ENCODE measurements around the gene CELF2.

CELF2 gene

DNA sequence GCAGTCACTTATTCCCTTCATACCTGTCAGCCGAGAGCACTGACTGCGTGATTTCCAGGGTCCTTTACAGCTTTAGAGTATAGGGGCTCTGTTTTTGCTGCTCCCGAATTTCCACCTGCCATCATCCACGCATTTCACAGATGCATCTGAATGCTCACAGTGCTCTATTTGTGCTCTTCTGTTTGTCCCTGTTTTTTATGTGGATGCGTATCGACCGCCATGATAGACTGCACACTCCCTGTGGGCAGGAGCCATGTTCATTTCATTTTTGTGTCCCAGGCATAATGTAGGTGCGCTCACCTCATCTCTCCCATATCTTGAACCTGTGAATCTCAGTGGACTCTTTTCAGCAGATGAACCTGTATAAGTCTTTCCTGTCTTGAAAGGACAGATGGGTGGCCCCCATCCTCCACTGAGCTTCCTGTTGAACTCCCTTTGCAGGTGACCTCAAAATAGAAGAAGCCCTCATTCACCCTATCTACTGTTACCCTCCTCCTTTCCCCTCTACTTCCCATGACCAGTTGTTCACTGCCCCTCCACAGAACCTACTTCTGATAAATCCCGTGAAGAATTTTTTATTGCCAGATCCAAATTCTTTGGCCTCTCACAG is 228.4 kb downstream of the CELF2 start:
- DNase-seq (ENCODE audit: low read depth in 3 of 3), result no peak

DNA sequence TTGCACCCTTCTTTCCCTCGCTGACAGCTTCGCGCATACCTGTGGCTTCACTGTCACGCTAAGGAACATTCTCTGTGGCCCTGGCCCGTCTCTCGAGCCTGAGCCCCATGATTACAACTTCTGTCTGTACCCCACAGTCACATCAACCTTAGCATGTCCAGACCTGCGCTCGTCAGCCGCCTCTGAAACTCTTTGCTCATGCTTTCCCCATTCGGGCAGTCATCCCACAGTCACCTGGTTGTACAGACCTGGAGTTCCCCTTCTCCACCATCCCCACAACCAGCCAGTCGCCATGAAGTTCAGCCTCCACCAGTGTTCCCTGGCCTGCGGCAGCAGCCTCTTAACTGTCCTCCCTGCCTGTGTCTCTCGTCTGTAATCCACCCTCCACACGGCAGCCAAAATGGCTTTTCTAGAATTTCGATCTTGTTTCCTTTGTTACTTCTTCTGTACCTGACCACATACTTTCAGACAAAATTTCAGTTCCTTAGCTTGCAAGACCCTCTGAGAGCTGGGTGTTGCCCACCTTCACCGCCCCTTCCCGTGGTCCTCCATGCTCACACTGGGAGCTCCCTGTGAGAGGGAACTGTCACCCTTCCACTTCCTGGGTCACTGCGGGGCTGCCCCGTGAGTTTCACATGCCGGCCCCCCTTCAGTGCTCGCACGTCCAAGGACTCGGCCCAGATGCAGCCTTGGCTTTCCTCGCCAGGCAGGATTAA is 229.2 kb downstream of the CELF2 start:
- DNase-seq (ENCODE audit: low read depth in 3 of 3), result no peak

DNA sequence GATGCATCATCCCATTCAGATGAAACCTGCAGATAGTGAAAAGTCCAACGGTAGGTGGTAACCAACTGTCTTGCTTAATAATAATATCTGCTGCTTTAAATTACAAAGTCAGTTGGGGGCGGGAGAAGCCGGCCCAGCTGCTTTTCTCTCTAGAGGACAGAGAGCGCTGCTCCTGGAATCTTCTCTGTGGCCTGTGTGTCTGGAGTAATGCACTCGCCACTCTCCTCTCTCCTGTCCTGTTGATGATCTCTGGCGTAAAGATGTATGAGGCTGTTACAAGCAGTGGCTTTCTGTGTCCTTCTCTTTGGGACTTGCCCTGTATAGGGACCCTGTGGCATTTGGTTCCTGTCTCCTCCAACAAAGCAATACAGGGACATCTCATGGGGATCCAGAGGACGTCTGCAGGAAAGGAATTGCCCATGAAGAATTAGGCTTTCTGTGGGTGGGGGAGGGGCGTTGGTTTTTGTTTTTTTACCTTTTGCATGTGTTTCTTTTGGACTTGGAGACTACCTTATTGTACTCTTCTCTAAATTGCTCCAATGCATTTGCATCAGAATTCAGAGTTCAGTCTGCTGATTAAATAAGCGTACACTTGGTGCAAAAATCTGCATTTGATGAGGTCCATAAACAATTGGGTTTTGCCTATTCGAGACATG is 231.6 kb downstream of the CELF2 start:
- no peak for DNase-seq (ENCODE audit: low read depth in 3 of 3)

DNA sequence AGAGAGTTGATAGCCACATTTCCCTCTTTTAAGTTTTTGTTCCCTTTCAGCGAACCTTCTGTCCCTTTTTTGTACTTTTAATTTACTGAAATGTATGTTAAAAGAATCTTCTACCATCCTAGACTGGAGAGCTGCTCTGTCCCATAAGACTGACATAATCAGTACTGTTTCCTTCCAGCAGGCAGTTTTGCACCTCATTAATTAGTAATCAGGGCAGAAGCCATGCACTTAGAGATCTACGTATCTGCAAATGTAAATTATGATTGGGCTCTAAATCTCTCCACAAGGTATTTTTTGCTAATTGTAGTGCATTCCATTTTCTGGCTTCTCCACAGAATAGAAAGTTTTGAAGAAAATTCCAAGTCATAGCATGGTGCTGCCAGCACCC is 232.1 kb downstream of the CELF2 start:
- DNase-seq (ENCODE audit: low read depth in 3 of 3), result no peak

DNA sequence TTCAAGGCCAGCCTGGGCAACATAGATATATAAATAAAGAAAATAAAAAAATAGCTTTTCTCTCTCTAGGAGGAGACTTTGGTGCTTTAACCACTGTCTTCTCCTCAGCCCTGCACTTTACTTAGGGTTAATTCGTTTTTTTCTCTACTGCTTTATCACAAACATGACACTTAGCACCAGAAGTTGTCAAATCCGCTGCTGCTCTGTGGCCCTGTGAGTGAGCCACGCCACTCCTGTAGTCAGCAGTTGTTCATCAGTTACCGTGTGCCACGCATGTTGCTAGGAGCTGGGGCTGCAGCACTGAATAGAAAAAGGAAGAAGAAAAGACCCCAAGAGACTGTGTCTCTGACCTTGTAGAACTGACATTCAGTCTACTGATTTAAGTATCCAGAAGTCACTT is 232.6 kb downstream of the CELF2 start:
- no peak for DNase-seq (ENCODE audit: low read depth in 3 of 3)

DNA sequence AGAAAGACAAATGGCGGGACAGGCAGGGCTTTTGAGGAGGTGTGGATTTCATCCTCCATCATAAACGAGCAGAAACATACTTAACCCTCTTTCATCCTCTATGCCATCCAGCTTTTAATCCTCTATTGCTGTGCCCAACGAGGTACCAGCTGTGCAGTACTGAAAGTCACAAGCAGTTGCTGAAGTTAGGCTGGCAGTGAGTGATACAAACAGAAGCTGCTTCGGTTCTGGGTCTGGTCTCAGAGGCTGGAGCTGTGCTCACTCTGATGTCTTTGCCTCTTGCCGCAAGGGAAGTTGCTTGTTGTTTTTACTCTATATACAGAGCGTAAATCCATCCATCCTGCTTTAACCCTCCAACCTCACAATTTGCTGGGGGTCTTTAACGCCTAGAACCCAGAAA is 235.2 kb downstream of the CELF2 start:
- no peak for DNase-seq (ENCODE audit: low read depth in 3 of 3)

DNA sequence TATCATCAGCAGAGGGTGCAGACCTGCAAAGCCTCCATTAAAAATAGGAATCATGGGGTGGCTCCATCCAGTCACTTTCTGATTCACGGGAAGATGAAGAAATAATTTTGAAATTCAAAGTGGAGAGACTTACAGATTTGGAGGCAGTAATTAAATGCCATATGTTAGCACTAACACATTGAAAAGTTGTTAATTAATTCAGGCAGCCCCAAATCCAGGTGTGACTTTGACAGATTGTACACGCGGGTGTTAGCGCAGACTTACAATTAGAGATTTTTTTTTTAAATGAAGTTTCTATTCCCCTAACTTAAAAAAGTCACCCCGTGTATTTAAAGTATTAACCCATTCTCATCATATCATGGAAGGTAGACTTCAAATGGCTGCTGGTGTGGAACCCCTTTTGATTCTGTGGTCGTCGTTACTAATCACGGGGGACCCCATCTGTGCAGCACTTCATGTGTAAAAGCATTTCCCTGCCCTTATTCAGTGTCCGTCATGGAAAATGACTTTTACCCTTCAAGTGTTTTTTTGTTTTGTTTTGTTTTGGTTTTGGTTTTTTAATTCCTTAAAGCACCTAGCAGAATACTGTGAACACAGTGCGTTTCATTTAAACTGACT is 235.8 kb downstream of the CELF2 start:
- no peak for DNase-seq (ENCODE audit: low read depth in 3 of 3)

DNA sequence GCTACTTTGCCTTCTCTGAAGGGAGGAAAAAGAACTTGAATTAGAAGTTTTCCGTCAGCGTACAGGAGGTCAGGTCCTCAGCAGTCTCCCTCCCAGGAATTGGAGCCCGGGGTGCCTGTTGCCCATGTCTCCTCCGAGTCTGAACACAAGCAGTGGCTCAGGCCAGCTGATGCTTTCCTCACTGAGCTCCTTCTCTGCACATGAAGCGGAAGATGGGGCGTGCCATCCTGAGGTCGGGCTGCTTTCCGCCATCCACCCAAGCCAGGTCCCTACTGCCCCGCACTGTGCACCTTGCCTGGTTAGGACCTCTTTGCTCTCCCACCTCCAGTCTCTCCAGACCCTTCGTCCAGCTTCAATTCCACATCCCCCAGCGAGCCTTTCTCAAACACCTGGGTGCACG is 237.5 kb downstream of the CELF2 start:
- no peak for DNase-seq (ENCODE audit: low read depth in 3 of 3)

DNA sequence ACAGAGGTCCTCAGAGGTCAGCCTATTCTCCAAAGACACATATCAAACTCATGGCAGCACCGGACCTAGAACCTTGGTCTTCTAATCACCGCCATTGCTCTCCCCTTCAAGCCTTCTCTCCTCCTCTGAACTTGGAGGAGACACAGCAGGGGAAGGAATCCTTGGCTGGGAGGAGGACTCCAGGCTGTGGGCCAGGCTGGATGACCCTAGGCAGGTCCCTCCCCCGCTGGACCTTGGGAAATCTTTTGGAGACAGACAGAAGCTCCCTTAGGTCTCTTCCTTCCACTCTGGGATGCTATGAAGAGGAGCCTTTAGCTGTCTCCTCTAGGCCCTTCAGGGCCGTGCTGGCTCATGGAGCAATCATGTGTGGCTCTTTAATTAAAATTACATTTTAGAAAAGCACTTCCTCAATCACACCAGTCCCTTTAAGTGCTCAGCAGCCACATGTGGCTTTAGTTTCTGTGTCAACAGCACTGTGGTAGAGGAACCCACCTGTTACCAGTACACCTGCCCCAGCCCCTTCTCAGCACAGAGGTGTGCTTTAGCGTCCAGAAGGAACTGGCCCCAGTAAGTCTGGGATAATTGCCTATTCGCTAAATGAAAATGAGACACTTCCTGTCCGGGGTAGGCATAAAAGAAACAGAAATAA is 238.2 kb downstream of the CELF2 start:
- DNase-seq (ENCODE audit: low read depth in 3 of 3), result no peak

DNA sequence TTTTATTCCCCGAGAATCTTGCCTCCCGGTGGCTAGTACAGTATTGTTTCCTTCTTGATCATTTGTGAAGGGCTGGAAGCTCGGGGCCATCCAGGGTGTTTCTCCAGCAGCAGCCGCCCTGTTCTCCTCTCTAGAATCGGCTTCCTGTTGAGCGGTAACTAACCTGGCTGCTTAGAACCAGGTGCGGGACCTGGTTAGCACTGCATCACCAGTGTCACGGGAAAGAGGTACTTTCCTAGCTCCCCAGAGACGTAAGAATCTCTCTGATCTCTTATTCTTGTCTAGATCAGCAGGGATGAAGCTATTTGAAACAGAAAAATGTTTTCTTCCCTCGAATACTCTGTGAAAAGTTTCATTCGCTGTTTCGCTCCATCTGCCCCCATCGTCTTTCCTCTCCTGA is 239.2 kb downstream of the CELF2 start:
- DNase-seq (ENCODE audit: low read depth in 3 of 3), result no peak

DNA sequence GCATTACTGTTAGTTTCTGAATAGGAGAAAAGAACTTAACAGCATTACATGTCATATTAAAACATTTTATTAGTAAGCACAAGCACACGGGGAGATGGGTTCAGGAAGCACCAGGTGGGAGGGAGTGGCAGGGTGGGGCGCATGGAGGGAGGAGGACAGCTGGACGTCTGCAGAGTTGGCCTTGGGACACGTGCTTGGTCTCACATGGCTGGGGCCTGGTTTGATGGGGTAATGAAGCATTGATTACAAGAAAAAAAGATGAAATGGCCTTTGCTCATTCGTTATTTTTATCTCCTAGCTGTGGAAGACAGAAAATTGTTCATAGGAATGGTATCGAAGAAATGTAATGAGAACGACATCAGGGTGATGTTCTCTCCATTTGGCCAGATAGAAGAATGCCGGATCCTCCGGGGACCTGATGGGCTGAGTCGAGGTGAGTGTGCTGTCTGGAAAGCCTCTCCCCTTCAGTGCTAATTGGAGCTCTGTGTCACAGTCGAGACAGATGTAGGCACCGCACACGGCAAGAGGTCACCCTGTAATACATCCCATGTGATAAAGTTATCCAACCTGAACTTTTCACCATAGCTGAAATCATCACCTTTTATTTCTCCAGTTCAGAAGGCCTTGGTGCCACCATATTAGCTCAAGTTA is 239.9 kb downstream of the CELF2 start:
- no peak for DNase-seq (ENCODE audit: low read depth in 3 of 3)

DNA sequence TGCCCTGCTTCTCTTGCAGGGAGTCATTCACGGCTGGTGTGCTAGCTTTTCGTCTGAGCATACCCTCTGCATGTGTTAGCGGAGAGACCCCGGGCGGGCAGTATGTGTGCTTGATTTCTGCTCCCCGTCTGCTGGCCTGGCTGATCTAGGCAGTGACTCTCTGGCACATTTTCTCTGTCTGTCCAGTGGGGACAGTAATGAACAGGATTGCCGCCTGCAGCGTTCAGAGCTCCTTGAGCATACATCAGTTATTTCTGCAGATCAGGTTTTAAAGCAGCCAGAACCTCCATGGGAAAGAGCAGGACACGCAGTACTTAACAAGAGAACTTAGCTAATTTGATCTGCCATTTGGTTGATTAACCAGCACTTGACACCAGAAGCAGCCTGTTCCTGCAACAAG is 242.5 kb downstream of the CELF2 start:
- no peak for DNase-seq (ENCODE audit: low read depth in 3 of 3)

DNA sequence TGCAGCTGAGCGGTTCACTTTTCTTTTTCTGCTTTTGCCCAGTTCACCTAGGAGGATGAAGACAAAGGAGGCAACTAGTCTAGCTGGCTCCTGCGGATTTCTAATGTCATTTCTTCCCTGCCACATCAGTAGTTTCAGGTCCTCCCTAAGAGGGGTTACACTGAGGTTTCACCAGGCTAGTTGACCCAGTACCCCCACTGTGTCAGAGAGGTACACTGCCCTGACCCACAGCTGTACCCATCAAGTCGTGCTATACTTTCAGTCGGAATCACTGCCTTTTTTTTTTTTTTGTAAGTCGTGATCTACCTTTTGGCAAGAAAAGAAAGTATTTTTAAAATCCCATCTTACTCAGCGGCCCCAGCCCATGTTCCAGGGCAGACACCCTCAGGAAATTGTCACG is 243.5 kb downstream of the CELF2 start:
- DNase-seq (ENCODE audit: low read depth in 3 of 3), result no peak

DNA sequence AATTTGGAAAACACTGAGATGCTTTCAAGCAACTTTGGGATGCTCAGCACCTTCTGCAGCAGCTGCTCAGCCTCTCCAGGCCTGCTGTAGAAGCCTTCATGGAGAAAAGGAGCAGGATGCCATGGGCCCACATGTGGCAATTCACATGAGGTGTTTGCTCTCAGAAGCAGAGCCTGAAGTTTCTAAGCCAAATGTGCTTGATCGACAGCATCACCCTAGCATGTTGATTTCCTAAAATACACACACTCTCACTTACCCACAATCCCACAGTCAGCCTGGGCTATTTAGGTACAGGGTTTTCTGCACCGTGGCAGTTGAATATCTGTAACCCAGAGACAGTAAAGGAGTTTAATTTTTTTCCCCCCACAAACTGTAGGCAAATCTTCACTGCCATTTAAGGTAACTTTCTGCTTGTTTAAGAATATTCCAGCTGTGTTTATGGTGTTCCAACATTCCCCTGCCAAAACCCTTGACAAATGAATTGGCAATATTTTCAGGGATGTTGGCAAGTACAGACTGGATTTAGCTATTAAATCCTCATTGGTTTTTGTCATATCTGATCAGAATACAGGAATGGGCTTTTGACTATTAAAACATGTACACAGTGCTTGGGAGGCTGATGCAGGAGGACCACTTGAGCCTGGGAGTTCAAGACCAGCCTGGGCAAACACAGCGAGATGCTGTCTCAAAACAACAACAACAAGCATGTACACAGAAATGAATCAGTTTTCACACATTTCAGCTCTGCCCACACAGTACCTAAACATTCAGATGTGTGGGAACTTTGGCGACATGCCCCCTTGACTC is 244.2 kb downstream of the CELF2 start:
- DNase-seq (ENCODE audit: low read depth in 3 of 3), result no peak

DNA sequence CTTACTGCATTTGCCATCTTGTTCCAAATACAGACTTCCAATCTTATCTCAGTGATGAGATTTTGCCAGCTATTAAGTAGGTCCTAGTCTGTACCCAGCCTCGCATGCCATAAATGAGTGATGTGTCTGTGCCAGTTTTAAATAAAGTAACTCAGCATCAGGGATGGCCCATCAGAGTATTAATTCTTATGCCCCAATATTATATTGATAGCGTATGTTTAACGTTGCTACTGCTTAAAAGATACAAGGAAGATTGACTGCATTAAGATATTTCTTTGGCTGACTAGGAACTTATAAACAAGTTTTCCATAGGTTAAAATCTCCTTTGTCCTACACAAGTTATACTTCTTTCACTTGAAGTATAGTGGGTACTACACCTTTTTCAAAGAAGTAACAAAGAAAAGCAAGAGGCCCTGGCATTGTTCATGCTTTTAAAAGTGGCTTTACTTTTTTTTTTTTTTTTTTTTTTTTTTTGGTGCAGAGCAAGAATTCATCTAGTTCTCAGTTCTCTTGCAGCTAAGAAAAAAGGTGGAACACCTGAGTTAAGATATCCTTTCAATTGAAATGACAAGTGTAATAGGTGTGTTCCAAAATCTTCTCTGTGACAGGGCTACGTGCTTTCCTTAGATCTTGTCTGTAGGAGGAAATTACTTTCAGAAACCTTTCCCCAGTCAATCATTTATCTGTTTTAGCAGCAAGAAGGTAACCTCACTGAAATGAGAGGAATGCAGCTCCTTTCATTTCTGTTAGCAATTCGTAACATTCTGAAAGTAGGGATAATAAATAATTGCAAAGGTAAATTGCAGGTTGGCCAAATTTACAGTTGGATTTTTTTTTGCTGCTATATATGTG is 245.0 kb downstream of the CELF2 start:
- no peak for DNase-seq (ENCODE audit: low read depth in 3 of 3)

DNA sequence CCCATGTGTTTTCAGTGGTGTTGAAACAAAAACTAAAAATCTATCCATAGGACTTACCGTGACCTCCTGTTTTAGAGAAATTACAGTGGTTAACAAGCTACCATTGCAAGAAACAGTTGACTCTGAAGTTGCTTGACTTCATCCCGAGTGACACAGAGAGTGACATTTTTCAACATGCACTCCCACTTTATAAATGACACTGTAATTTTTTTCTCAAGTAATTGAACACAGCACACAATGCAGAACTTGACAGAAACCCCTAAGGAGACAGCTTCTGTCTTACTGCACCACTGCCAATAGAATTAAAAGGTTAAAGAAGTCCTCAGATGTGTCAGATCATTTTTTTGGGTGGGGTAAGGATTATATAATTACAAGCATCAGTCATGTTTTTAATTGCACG is 246.1 kb downstream of the CELF2 start:
- DNase-seq (ENCODE audit: low read depth in 3 of 3), result no peak

DNA sequence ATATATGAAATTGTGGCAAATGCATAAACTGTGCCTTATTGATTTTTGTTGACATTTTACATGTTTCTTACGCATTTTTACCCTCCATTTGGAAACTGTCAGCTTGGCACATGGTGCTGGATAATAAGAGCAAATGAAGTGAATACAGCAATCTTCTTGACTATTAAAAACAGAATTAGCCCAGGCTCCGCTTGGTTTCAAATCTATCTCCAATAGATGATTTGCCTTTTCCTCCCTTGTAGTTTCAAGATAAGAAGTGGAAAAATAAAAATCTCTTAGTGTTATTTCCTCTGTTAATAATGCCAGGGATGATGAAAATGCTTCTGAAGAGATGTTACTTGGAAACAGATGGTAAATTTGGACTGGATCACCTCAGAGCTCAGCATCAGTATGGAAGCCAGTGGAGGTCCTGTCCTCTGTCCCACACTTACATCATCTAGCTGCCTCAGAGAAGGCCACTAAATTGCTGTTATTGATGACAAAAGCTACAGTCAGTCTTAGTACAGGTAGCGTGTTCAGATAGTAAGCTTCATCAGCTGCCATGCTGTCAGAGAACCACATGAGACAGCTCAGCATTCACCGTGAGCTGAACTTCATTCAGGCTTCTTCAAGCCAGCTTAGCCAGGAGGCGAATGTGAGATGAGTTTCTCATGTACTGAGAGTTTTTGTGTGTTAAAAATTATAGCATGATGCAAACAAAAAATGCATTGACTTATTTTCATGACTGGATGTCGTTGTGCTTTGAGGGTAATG is 246.8 kb downstream of the CELF2 start:
- DNase-seq (ENCODE audit: low read depth in 3 of 3), result no peak

DNA sequence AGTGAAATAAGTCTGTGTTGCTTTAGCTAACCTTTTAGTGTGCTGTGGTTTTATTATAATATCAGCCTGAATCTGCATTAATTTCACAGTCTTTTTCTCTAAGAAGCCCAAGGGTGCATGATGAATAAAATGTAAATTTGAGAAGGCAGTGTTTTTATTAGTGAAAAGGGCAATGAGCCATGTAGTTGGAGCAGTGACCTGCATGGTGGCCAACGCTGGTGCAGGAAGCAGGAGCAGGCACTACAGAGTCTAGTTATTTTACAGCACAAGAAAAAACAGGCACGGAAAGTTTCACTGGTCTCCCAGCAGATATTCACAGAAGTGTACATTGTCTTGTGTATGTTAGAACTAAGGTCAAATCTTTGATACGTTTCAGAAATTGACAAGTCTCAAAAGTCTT is 247.8 kb downstream of the CELF2 start:
- DNase-seq (ENCODE audit: low read depth in 3 of 3), result no peak

DNA sequence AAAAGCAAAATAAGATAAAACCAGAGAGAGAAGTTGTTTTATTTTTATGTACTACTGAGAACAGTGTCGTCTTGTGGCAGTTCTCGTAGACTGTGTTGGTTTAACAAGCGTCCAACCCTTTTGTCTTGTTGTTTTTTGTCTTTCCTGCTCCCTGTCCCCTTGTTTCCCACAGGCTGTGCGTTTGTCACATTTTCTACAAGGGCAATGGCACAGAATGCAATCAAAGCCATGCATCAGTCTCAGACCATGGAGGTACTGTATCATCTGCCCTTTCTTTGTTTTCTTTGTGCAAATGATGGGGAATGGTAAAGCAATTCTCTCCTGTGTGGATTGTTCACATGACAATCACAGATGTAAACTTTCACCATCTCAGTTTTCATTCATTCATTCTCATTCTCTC is 248.8 kb downstream of the CELF2 start:
- no peak for DNase-seq (ENCODE audit: low read depth in 3 of 3)
